HG03460 (cell line): ENCODE results near the gene TCF12.
A peak's percentile ranks its signal among the peaks of the same experiment; 100 is the strongest.

Experiments used
- ATAC-seq: cut with Tn5 transposase; IDR thresholded peaks from one replicate; pipeline ENCODE4 v1.9.1; 2021; ENCODE audit not compliant: unreplicated experiment

The TCF12 gene

GRCh38 chr15:56918046-56918938 lies at the start of gene TCF12:
TCF12 (plus strand) TSS chr15:56918644; CDS start chr15:56919914, 1,270 bp downstream.
- ATAC-seq = peak; percentile 63

GRCh38 chr15:56869573-56869972 lies 48.9 kb upstream of the TCF12 start:
- ATAC-seq = no peak

- ATAC-seq = no peak
Observed at GRCh38 chr15:56871185-56871584, 47.3 kb upstream of the TCF12 start.

- no peak for ATAC-seq
Observed at GRCh38 chr15:56871867-56872266, 46.6 kb upstream of the TCF12 start.

- ATAC-seq = no peak
Observed at GRCh38 chr15:56877255-56877970, 41.0 kb upstream of the TCF12 start.

GRCh38 chr15:56879502-56879901 lies 38.9 kb upstream of the TCF12 start:
- no peak for ATAC-seq

- ATAC-seq = no peak
Observed at GRCh38 chr15:56883088-56883487, 35.4 kb upstream of the TCF12 start.

GRCh38 chr15:56886363-56886931 lies 32.0 kb upstream of the TCF12 start:
- ATAC-seq = no peak

GRCh38 chr15:56886932-56887781 lies 31.3 kb upstream of the TCF12 start:
- ATAC-seq = peak; percentile 81

- no peak for ATAC-seq
Observed at GRCh38 chr15:56887782-56888438, 30.5 kb upstream of the TCF12 start.

- ATAC-seq = no peak
Observed at GRCh38 chr15:56890038-56890437, 28.4 kb upstream of the TCF12 start.

- ATAC-seq = no peak
Observed at GRCh38 chr15:56891852-56892440, 26.5 kb upstream of the TCF12 start.

- no peak for ATAC-seq
Observed at GRCh38 chr15:56892659-56893363, 25.6 kb upstream of the TCF12 start.

GRCh38 chr15:56893364-56893678 lies 25.1 kb upstream of the TCF12 start:
- no peak for ATAC-seq

- no peak for ATAC-seq
Observed at GRCh38 chr15:56894601-56895000, 23.8 kb upstream of the TCF12 start.

GRCh38 chr15:56901931-56902330 lies 16.5 kb upstream of the TCF12 start:
- no peak for ATAC-seq

- ATAC-seq = no peak
Observed at GRCh38 chr15:56906766-56907165, 11.7 kb upstream of the TCF12 start.

GRCh38 chr15:56910801-56911200 lies 7.6 kb upstream of the TCF12 start:
- no peak for ATAC-seq

GRCh38 chr15:56913241-56913640 lies 5.2 kb upstream of the TCF12 start:
- ATAC-seq = no peak

GRCh38 chr15:56913670-56914069 lies 4.8 kb upstream of the TCF12 start:
- ATAC-seq = no peak
